Measurements from ENCODE around the gene POLL.

The POLL gene

DNA sequence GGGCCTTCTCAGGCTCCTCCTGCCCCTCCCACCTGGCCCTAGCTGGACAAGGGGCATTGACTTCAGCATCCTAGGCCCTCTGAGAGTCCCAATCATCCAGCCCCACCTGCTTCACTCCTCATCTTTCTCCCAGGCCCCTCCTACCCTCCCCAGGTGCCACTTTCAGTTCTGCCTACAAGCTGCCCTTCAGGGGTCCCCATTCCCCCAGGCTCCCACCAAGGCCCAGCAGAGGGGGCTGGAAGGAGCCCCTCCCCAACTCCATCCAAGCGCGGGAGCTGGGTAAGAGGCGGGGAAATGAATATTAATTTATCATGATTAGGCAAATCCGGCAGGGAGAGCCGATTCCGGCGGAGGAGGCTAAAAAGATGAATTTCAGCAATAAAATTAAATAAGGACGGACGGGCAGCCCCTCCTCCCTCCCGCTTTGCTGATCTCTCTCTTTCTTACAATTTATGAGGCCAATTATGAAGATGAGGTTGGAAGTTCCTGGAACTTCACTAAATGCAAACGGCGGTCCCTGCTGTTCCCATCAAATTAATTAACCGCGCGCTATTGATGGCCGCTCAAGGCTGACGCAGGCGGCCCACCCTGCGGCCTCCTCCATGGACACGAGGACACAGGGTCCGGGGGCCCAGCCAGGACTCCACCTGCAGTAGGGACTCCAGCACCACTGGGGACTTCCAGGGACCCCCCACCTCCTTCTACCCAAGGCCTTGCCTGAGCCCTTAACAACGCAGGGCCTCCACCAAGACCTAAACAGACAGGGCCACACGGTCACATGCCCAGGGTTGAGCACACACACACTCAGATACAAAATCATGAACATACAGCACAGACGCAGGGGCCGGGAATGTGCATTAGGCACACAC, 13.9 kb downstream of the POLL start:
- DNase-seq (ENCODE audit: low read depth in 2 of 2) = no peak

DNA sequence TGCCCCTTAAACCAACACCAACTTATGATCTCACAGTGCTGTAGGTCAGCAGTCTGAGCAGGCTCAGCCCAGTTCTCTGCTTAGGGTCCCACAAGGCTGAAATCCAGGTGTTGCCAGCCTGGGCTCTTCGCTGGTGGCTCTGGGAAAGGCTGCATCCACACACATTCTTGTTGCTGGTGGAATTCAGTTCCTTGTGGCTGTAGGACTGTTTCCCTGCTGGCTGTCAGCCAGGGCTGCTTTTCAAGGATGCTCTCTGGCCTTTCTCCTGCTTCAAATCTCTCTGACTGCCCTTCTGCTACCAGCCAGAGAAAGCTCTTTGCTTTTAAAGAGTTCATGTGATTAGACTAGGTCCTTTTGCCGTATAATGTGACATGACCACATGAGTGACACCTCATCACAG, 15.3 kb downstream of the POLL start:
- DNase-seq (ENCODE audit: low read depth in 2 of 2) = no peak

GRCh38 chr10:101572126-101572525, 15.9 kb downstream of the POLL start:
- DNase-seq (ENCODE audit: low read depth in 2 of 2) = no peak

GRCh38 chr10:101571271-101571925, 16.7 kb downstream of the POLL start:
- DNase-seq (ENCODE audit: low read depth in 2 of 2) = no peak

GRCh38 chr10:101570428-101571270, 17.4 kb downstream of the POLL start:
- DNase-seq (ENCODE audit: low read depth in 2 of 2) = no peak

DNA sequence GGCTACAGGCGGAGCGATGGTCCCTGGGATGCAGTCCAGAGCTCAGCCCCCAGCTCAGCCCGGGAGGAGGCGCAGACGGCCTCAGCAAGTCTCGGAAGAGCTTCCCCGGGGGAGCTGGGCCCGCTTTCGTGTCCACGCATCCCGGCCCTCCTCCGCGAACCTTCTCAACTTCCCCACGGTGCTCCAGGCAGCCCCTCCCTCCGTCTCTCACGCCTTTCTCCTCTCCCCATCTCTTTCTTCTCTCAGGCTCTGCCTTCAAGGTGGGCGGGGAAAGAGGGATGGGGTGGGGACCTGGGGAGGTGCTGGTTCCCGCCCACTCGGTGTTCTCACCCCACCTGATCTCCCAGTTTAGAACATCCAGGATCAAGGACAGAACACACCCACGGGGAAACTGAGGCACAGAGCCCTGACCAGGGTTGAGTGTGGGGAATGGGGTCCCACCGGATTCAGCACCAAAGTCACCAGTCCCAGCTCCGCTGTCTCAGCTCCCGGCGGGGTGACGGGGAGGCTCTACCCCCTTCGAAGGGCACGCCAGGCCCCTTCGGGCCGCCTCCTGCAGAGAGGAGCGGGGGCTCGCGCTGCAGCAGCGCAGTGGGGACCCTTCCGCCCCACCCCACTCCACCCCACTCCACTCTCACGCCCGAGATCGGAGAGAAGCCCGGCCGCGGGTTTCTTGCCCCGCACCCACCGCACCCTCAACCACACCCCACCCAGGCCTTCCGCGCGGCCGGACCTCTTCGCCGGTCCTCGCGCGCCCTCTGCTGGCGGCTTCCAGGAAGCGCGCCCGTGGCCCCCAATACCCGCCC, 18.2 kb downstream of the POLL start:
- peak; percentile 62 to 67 for DNase-seq (ENCODE audit: low read depth in 2 of 2)

DNA sequence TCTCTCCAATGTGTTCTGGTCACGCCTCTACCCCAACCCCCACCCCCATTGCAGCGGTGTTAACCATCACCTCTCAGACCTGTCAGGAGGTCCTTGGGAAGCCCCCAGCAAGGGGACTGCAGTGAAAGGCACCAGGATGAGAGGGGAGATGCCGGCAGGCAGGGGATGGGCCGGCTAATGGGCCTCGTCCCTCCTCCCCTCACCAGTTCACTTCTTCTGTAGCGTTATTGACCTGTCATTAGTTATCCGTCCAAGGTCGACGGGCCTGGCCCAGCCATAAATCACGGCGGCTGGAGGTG, 18.8 kb downstream of the POLL start:
- no peak for DNase-seq (ENCODE audit: low read depth in 2 of 2)

DNA sequence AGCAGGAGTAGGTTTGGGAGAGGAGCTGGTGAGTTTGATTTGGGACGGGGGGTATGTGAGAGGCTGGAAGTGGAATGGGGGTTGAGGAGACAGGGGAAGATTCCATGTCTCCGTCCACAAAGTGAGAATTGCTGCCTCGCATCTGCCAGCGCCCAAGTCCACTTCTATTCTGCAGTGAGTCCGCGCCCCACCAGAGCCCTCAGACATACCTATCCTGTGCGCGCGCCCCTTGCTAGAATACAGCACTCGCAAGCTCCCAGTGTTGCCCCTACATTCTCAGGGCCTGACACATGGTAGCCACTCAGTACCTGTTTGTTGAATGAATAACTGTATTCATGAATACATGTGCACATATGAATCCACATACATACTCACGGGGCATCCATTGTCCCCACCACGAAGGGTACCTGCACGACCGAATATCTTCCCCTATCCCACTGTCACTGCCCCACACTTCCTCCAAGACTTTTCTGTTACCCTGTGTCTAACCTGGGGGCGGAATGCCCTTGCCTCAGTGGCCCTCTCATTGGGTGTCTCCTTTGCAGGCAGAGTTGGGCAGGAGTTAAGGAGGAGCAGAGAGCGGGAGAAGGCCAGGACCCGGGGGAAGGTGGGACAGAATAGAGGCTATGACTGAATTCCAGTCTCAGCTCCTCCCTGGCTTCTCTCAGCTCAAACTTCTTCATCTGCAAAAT, 19.9 kb downstream of the POLL start:
- DNase-seq (ENCODE audit: low read depth in 2 of 2) = no peak

GRCh38 chr10:101567165-101568006, 20.7 kb downstream of the POLL start:
- no peak for DNase-seq (ENCODE audit: low read depth in 2 of 2)

GRCh38 chr10:101566333-101567164, 21.5 kb downstream of the POLL start:
- DNase-seq (ENCODE audit: low read depth in 2 of 2) = no peak

- no peak for DNase-seq (ENCODE audit: low read depth in 2 of 2)
Observed at GRCh38 chr10:101565936-101566332, 22.1 kb downstream of the POLL start.

GRCh38 chr10:101565370-101565900, 22.6 kb downstream of the POLL start:
- no peak for DNase-seq (ENCODE audit: low read depth in 2 of 2)

- no peak for DNase-seq (ENCODE audit: low read depth in 2 of 2)
Observed at GRCh38 chr10:101564490-101564991, 23.5 kb downstream of the POLL start.

GRCh38 chr10:101563497-101564040, 24.5 kb downstream of the POLL start:
- DNase-seq (ENCODE audit: low read depth in 2 of 2) = no peak

GRCh38 chr10:101563007-101563406, 25.1 kb downstream of the POLL start:
- no peak for DNase-seq (ENCODE audit: low read depth in 2 of 2)

DNA sequence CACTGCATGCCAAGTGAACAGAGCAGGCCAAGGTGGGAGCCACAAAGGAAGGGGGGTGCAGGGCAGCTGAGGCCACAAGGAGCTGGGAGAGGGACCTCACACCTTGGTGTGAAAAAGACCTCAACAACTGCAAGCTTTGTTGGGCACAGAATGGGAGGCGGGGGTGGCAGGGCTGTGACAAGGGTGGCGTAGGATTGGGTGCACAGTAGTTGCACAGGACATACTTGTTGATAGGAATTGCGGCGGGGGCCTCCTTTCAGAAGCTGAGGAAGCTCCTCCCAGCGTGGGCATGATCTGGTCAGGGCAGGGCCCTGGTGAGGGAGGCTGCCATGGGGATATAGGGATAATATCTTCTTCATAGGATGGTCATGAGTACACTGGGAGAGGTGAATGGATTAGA, 25.8 kb downstream of the POLL start:
- no peak for DNase-seq (ENCODE audit: low read depth in 2 of 2)

DNA sequence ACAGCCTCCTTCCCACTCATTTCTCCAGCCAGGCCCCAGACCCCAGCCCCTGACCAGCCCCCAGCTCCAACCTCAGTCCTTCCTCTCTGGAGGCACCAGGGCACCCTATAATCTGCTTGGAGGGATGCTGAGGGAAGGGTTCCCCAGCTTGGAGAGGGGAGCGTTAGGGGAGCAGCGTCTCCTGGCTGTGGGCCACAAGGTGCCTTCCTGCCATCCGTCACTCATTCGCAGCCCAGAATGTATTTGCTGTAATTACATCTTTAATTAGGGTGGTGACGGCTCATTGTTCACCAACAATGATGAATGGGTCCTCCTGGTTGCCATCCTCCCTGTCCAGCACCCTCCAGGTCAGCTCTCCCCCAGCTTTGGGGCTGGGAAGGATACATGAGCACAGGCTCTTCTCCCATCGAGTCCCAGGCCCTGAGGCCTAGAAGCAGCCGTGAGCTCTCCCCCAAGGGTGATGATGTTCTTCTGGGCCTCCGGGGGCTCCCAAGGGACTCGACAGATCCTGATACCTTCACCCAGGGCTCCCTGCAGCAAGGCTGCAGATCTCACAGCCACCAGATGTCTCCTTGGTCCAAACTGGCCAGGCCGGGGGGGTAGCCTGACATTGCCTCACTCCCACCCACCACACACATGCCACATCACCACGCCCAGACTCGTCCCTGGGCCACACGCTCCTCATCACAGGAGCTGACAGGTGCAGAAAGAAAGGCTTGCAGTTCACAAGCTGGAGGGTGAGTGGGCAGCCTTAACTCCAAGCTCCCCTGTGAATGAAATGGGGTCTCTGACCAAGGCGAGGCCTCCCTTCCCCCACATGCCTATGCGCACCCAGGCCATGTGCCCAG, 26.8 kb downstream of the POLL start:
- no peak for DNase-seq (ENCODE audit: low read depth in 2 of 2)
